K562 (cell line): ENCODE measurements around the gene SUV39H2. TPM values are rescaled to one million over a fixed set of nuclear protein-coding genes. Genes with fewer than 3 reads are reported as not detected.

Experiments
- ATAC-seq: fragments of 200-7000 bp; cut with Tn5 transposase; 3 replicates; pipeline ENCODE4 v1.9.1; 2020; ENCODE audit warnings: moderate library complexity
- BruUV-seq: library from RNA; stranded (reverse); fragments of 400-500 nt; replicated peaks from 2 replicates; lab custom pipeline; 2021; lab: Mats Ljungman, UMichigan
- CTCF ChIA-PET: fragments of 300-600 bp; formaldehyde crosslinking; extraction: SDS; loops from one replicate; lab custom pipeline; 2021; ENCODE audit warnings: low intra/inter-chr PET ratio; lab: Yijun Ruan, JAX
- POLR2A ChIA-PET: fragments of 300-600, 350-650 bp; sonication (Branson Sonifier 250); formaldehyde crosslinking; extraction: SDS; loops from one replicate; lab custom pipeline; 2021; ENCODE audit warnings: antibody characterized with exemption, inconsistent platforms; lab: Yijun Ruan, JAX
- DNase-seq, 4 experiments: peaks; one replicate each; pipeline versions ENCODE4 v3.0.0 to v3.0.0-alpha.2; 2011 to 2018; ENCODE audit warnings: low spot score in 3 of 4, mixed read lengths in 3 of 4; ENCODE audit errors: extremely low read depth in 1 of 4
- FAIRE-seq: peaks from 2 replicates; lab custom pipeline; 2011; peaks lifted over from hg19 to GRCh38; lab: Jason Lieb, UNC
- H2AFZ ChIP-seq: 2 replicates; pipeline ENCODE4 v1.6.0; 2011; ENCODE audit warnings: low read depth, low read length, control low read depth, inconsistent platforms
- H3K27ac ChIP-seq: fragments of 200-600 bp; 3 replicates; pipeline ENCODE4 v1.8.0; 2011; ENCODE audit warnings: low read depth, mild to moderate bottlenecking, control low read depth, inconsistent platforms, low read length, moderate library complexity, mixed read lengths; ENCODE audit errors: extremely low read depth
- H3K27me3 ChIP-seq, 2 experiments: fragments of 300-600 bp in 1 of 2; 2 replicates in 1 of 2; 3 replicates in 1 of 2; pipeline versions ENCODE4 v1.6.0 to v1.8.0; 2011; ENCODE audit warnings: inconsistent platforms in 2 of 2, low read length in 2 of 2, mild to moderate bottlenecking in 1 of 2, mixed read lengths in 1 of 2, moderate library complexity in 1 of 2; ENCODE audit not compliant: control insufficient read depth in 2 of 2, insufficient read depth in 2 of 2
- H3K36me3 ChIP-seq: fragments of 300-600 bp; 3 replicates; pipeline ENCODE4 v1.8.0; 2011; ENCODE audit warnings: mild to moderate bottlenecking, low read length, inconsistent platforms; ENCODE audit not compliant: control insufficient read depth, insufficient read depth
- H3K4me1 ChIP-seq, 2 experiments: fragments of 200-600 bp in 1 of 2; replicated peaks in 1 of 2; 2 replicates in 1 of 2; 3 replicates in 1 of 2; pipeline versions ENCODE4 v1.5.1 to v1.8.0; 2011; ENCODE audit warnings: inconsistent platforms in 2 of 2, low read length in 2 of 2, mild to moderate bottlenecking in 1 of 2, mixed read lengths in 1 of 2, moderate library complexity in 1 of 2; ENCODE audit not compliant: control insufficient read depth in 2 of 2, insufficient read depth in 2 of 2
- H3K4me2 ChIP-seq: 2 replicates; pipeline ENCODE4 v1.6.1; 2011; ENCODE audit warnings: low read length, control low read depth, inconsistent platforms, mixed read lengths; ENCODE audit not compliant: insufficient read depth
- H3K4me3 ChIP-seq: fragments of 200-600 bp; sonication (generic), shearing (Covaris generic); 2 replicates; pipeline ENCODE4 v1.5.1; 2016; ENCODE audit warnings: control low read depth, inconsistent platforms
- H3K79me2 ChIP-seq: fragments of 200-600 bp; 3 replicates; pipeline ENCODE4 v1.8.0; 2011; ENCODE audit warnings: low read length, inconsistent platforms; ENCODE audit not compliant: control insufficient read depth, insufficient read depth
- H3K9ac ChIP-seq, 2 experiments: 2 replicates each; pipeline versions ENCODE4 v1.6.0 to v1.6.1; 2011; ENCODE audit warnings: low read depth in 2 of 2, low read length in 2 of 2, control low read depth in 1 of 2, inconsistent platforms in 1 of 2, mild to moderate bottlenecking in 1 of 2, mixed read lengths in 1 of 2; ENCODE audit not compliant: insufficient read depth in 1 of 2
- H3K9me1 ChIP-seq: one replicate; pipeline ENCODE4 v1.6.0; 2011; ENCODE audit warnings: inconsistent platforms, mild to moderate bottlenecking, low read length, moderate library complexity; ENCODE audit not compliant: control insufficient read depth, insufficient read depth
- H3K9me3 ChIP-seq: replicated peaks from 2 replicates; pipeline ENCODE4 v1.5.1; 2011; ENCODE audit warnings: low read depth, low read length, inconsistent platforms; ENCODE audit not compliant: control insufficient read depth, insufficient read depth
- H4K20me1 ChIP-seq: replicated peaks from 2 replicates; pipeline ENCODE4 v1.6.1; 2011; ENCODE audit warnings: low read length, inconsistent platforms, mixed read lengths; ENCODE audit not compliant: control insufficient read depth, insufficient read depth
- CREB1 ChIP-seq, 2 experiments: sonication (generic) in 1 of 2; formaldehyde crosslinking in 1 of 2; IDR thresholded peaks; 2 replicates each; pipeline versions ENCODE4 v1.6.1 to v1.8.0; 2012 to 2022; ENCODE audit warnings: inconsistent platforms in 1 of 2, mild to moderate bottlenecking in 1 of 2, missing genetic modification reagents in 1 of 2, moderate library complexity in 1 of 2
- CREB5 ChIP-seq: fragments of 250-450 bp; sonication (Bioruptor Pico); IDR thresholded peaks from 2 replicates; pipeline ENCODE4 v1.5.0; 2020; ENCODE audit warnings: mild to moderate bottlenecking
- KDM5B ChIP-seq: fragments of 200-600 bp; sonication (generic); IDR thresholded peaks from 2 replicates; pipeline ENCODE4 v1.6.1; 2012; ENCODE audit warnings: low read depth, mild to moderate bottlenecking, moderate library complexity, low read length, control low read depth, inconsistent platforms; ENCODE audit not compliant: insufficient replicate concordance
- MLLT1 ChIP-seq, 2 experiments: fragments of 450-650 bp; IDR thresholded peaks; 2 replicates each; pipeline ENCODE4 v1.6.1; 2016
- NR0B1 ChIP-seq: fragments of 450-650 bp; IDR thresholded peaks from one replicate; pipeline ENCODE4 v1.6.1; 2018; ENCODE audit warnings: mild to moderate bottlenecking, moderate library complexity; ENCODE audit not compliant: partially characterized antibody
- SMARCB1 ChIP-seq: IDR thresholded peaks from 2 replicates; pipeline ENCODE4 v1.6.1; 2011; ENCODE audit warnings: improper control_type of control experiment, low read depth; ENCODE audit not compliant: insufficient read length
- TAL1 ChIP-seq: fragments of 450-650 bp; IDR thresholded peaks from 2 replicates; pipeline ENCODE4 v1.6.1; 2016; ENCODE audit warnings: mild to moderate bottlenecking
- ZBTB33 ChIP-seq: sonication (generic); formaldehyde crosslinking; IDR thresholded peaks from 2 replicates; pipeline ENCODE4 v1.8.1; 2023; ENCODE audit warnings: mild to moderate bottlenecking, missing genetic modification reagents
- ZFP30 ChIP-seq: fragments of 250-450 bp; sonication (Bioruptor Pico); IDR thresholded peaks from 2 replicates; pipeline ENCODE4 v1.8.0; 2022; ENCODE audit warnings: moderate library complexity, mild to moderate bottlenecking, inconsistent platforms, borderline replicate concordance
- ZNF449 ChIP-seq: fragments of 250-450 bp; sonication (Bioruptor Pico); IDR thresholded peaks from 2 replicates; pipeline ENCODE4 v1.8.0; 2022; ENCODE audit warnings: moderate library complexity, mild to moderate bottlenecking, inconsistent platforms
- WGBS: fragments of 100-300 bp; shearing (Covaris generic); methylation state at CpG from one replicate; pipeline ENCODE4 v1.1.6; 2016; ENCODE audit warnings: low coverage, mixed read lengths; ENCODE audit not compliant: insufficient coverage; ENCODE audit errors: missing lambda C conversion rate; 5-methylcytosine and 5-hydroxymethylcytosine counted together
- in situ Hi-C: fragments of 300-500 bp; cut with MboI; formaldehyde crosslinking; loops from 4 replicates; pipeline ENCODE4 v1.15.0; 2018; ENCODE audit warnings: inconsistent platforms, mixed read lengths
- intact Hi-C: fragments of 100-400 bp; cut with micrococcal nuclease; formaldehyde crosslinking; loops from 2 replicates; pipeline ENCODE4 v1.14.2; 2022
- polyA plus RNA-seq, 8 experiments: library from polyadenylated mRNA; depleted of rRNA in 4 of 8; stranded (reverse) in 5 of 8; unstranded in 3 of 8; fragments of >200 nt; fragmentation: Nextera tagmentation in 2 of 8; fragmentation: Illumina TruSeq in 1 of 8; extraction: Ambion mirVana in 2 of 8; extraction: Trizol in 1 of 8; gene quantifications; 2 replicates each; pipeline versions ENCODE4 v1.2.1 to v1.2.3, GENCODE V29; 2011 to 2014; ENCODE audit warnings: inconsistent platforms in 1 of 8, missing spikeins in 1 of 8
- total RNA-seq, 7 experiments: library from RNA; depleted of rRNA in 6 of 7; stranded (reverse); fragments of >200 nt in 6 of 7; fragmentation: Illumina TruSeq in 2 of 7; extraction: Trizol in 2 of 7; gene quantifications; 2 replicates each; pipeline versions ENCODE4 v1.2.1 to v1.2.3, GENCODE V29; 2011 to 2021; ENCODE audit warnings: low replicate concordance in 1 of 7

SUV39H2 gene
- total and polyA plus RNA-seq, 9 of the 15 experiments (the other 6 are each of a cell fraction or from before 2014, with no cell fraction given), result 24.1 to 54.3 (median 41.3) TPM

GRCh38 chr10:14889318-14889717 lies 10.7 kb downstream of the SUV39H2 start (continued):
- no peak for TF ChIP-seq ZNF449
- TF ChIP-seq CREB1 (IDR thresholded peaks at IDR 0.05), result no peak
- no peak for TF ChIP-seq CREB1 (CRISPR knock-in tag; IDR thresholded peaks at IDR 0.05)
- TF ChIP-seq KDM5B, result no peak
- TF ChIP-seq TAL1, result peak; percentile 52; the same call in 1 of the 2 replicates
- TF ChIP-seq ZBTB33, result no peak

- Histone ChIP-seq H3K79me2 (peaks cover 91% of the 10 kb centered on the region), H3K4me1 (peaks cover 0 to 7% of the 10 kb centered on the region in 2 experiments; a peak in 2 of 5 replicates), H3K4me3 (no peak overlapping the region), H3K9ac (no peak overlapping the region), H4K20me1 (no peaks in the 10 kb centered on the region), H3K27me3 (no peaks in the 10 kb centered on the region), H3K4me2 (no peak overlapping the region), H2AFZ (no peak overlapping the region), H3K9me3 (no peaks in the 10 kb centered on the region; the same call in 1 of the 2 replicates), H3K9me1 (no peaks in the 10 kb centered on the region), H3K27ac (no peak overlapping the region), H3K36me3 (peaks cover 57% of the 10 kb centered on the region)
- ATAC-seq (no peak), FAIRE-seq (no peak), DNase-seq (no peak)
- ChIA-PET POLR2A (interaction anchor here (2.3 kb wide), 1 partner anchor 11 kb away, joined by 14 read pairs; no protein-coding TSS in a partner anchor), CTCF (no interaction called here)
- BruUV-seq, result no TSS peak
- 68% methylated on average over 1 of the region's 1 CpG for WGBS
- intact Hi-C loops (no loop called here), in situ Hi-C loops (no loop called here)
- no peak for TF ChIP-seq SMARCB1
- TF ChIP-seq NR0B1, result no peak
- TF ChIP-seq MLLT1 (IDR thresholded peaks at IDR 0.05), result no peak
- TF ChIP-seq CREB5 (CRISPR knock-in tag), result no peak
- no peak for TF ChIP-seq ZFP30 (CRISPR knock-in tag)
These were observed 12.5 kb downstream of the SUV39H2 start for GRCh38 chr10:14891151-14891550.
